ENCODE measurements around the gene MPG. TPM values are rescaled to one million over a fixed set of nuclear protein-coding genes. Genes with fewer than 3 reads are reported as not detected.

Gene MPG
- total RNA-seq, 2 experiments from 2014 or later: 53.1 to 58.7 TPM

- H3K36me3 Mint-ChIP-seq: no peaks in the 10 kb centered on the region
- peaks cover 4% of the 10 kb centered on the region for H3K4me1 Mint-ChIP-seq (ENCODE audit: low read depth)
- H3K27ac Mint-ChIP-seq: no peak overlapping the region
- DNase-seq: no peak
- no peak overlapping the region for H3K4me3 Mint-ChIP-seq
- H3K9me3 Mint-ChIP-seq: no peaks in the 10 kb centered on the region
- POLR2A ChIA-PET: no interaction called here
- H3K27me3 Mint-ChIP-seq: peaks cover 24% of the 10 kb centered on the region
- intact Hi-C loops (cut with micrococcal nuclease): no loop called here
- CTCF ChIA-PET: interaction anchor here (1.7 to 11.5 kb wide), 2 partner anchors 27 to 293 kb away, joined by 5 to 384 read pairs; no protein-coding TSS in a partner anchor
Observed at GRCh38 chr16:69181-69580, 8.8 kb upstream of the MPG start.

- POLR2A ChIA-PET: no interaction called here
- DNase-seq: no peak
- no peaks in the 10 kb centered on the region for H3K9me3 Mint-ChIP-seq
- H3K36me3 Mint-ChIP-seq: no peaks in the 10 kb centered on the region
- intact Hi-C loops (cut with micrococcal nuclease): no loop called here
- CTCF ChIA-PET: interaction anchor here (1.0 to 11.5 kb wide), 2 partner anchors 25 to 36 kb away, joined by 3 to 384 read pairs; no protein-coding TSS in a partner anchor
- no peak overlapping the region for H3K4me3 Mint-ChIP-seq
- H3K4me1 Mint-ChIP-seq (ENCODE audit: low read depth): peaks cover 6% of the 10 kb centered on the region
- H3K27ac Mint-ChIP-seq: no peak overlapping the region
- peaks cover 26% of the 10 kb centered on the region for H3K27me3 Mint-ChIP-seq
Observed at GRCh38 chr16:71210-71539, 6.8 kb upstream of the MPG start.

- ChIA-PET CTCF (interaction anchor here (0.6 to 11.5 kb wide), 4 partner anchors 9 to 35 kb away, joined by 3 to 384 read pairs (median 3); no protein-coding TSS in a partner anchor), POLR2A (interaction anchor here (0.6 kb wide), 1 partner anchor 12 kb away, joined by 4 read pairs; no protein-coding TSS in a partner anchor)
- H3K36me3 Mint-ChIP-seq: no peaks in the 10 kb centered on the region
- no peaks in the 10 kb centered on the region for H3K9me3 Mint-ChIP-seq
- no peak overlapping the region for H3K27ac Mint-ChIP-seq
- peaks cover 26% of the 10 kb centered on the region for H3K27me3 Mint-ChIP-seq
- no peak for DNase-seq
- H3K4me1 Mint-ChIP-seq (ENCODE audit: low read depth): peaks cover 12% of the 10 kb centered on the region
- peak overlapping the region; percentile 43 for H3K4me3 Mint-ChIP-seq
- intact Hi-C loops (cut with micrococcal nuclease): no loop called here
Observed at GRCh38 chr16:71540-72401, 6.3 kb upstream of the MPG start.

GRCh38 chr16:72561-73548 lies 5.2 kb upstream of the MPG start, which contains the start of gene RHBDF1:
TSS of gene RHBDF1 (minus strand) at chr16:72631. CDS start at chr16:65015, 7,616 bp downstream.
- H3K4me3 Mint-ChIP-seq: peak within 1 kb of the TSS; percentile 44
- intact Hi-C loops (cut with micrococcal nuclease): no loop called here
- DNase-seq: peak; percentile 27
- ChIA-PET POLR2A (interaction anchor here (0.6 kb wide), 1 partner anchor 13 kb away, joined by 4 read pairs; no protein-coding TSS in a partner anchor), CTCF (interaction anchor here (0.6 to 11.5 kb wide), 3 partner anchors 11 to 23 kb away, joined by 3 to 384 read pairs (median 3); no protein-coding TSS in a partner anchor)
- H3K36me3 Mint-ChIP-seq: no peaks in the 10 kb centered on the region
- H3K27ac Mint-ChIP-seq: no peak within 1 kb of the TSS
- H3K4me1 Mint-ChIP-seq (ENCODE audit: low read depth): peaks cover 18% of the 10 kb centered on the region
- no peaks in the 10 kb centered on the region for H3K9me3 Mint-ChIP-seq
- H3K27me3 Mint-ChIP-seq: peaks cover 25% of the 10 kb centered on the region

- Mint-ChIP-seq H3K4me1 (ENCODE audit: low read depth) (peaks cover 23% of the 10 kb centered on the region), H3K4me3 (no peak overlapping the region), H3K9me3 (no peaks in the 10 kb centered on the region), H3K27me3 (peaks cover 25% of the 10 kb centered on the region), H3K36me3 (no peaks in the 10 kb centered on the region), H3K27ac (no peak overlapping the region)
- DNase-seq: no peak
- ChIA-PET CTCF (interaction anchor here (2.1 to 2.8 kb wide), 2 partner anchors 8 to 23 kb away, joined by 13 to 22 read pairs; no protein-coding TSS in a partner anchor), POLR2A (no interaction called here)
- intact Hi-C loops (cut with micrococcal nuclease): no loop called here
Observed at GRCh38 chr16:74051-74746, 3.8 kb upstream of the MPG start.

- Mint-ChIP-seq H3K27ac (no peak overlapping the region), H3K4me3 (no peak overlapping the region), H3K4me1 (ENCODE audit: low read depth) (peaks cover 29% of the 10 kb centered on the region), H3K9me3 (no peaks in the 10 kb centered on the region), H3K27me3 (peaks cover 25% of the 10 kb centered on the region), H3K36me3 (peaks cover 4% of the 10 kb centered on the region)
- ChIA-PET CTCF (interaction anchor here (2.1 to 2.8 kb wide), 2 partner anchors 8 to 22 kb away, joined by 13 to 22 read pairs; no protein-coding TSS in a partner anchor), POLR2A (no interaction called here)
- no peak for DNase-seq
- intact Hi-C loops (cut with micrococcal nuclease): no loop called here
Observed at GRCh38 chr16:74747-75334, 3.2 kb upstream of the MPG start.

- H3K4me3 Mint-ChIP-seq: no peak overlapping the region
- peak; percentile 23 for DNase-seq
- peaks cover 22% of the 10 kb centered on the region for H3K27me3 Mint-ChIP-seq
- intact Hi-C loops (cut with micrococcal nuclease): no loop called here
- POLR2A ChIA-PET: no interaction called here
- CTCF ChIA-PET: interaction anchor here (2.1 to 3.6 kb wide), 4 partner anchors 9 to 31 kb away, joined by 7 to 27 read pairs (median 18); no protein-coding TSS in a partner anchor
- peaks cover 6% of the 10 kb centered on the region for H3K36me3 Mint-ChIP-seq
- peaks cover 32% of the 10 kb centered on the region for H3K4me1 Mint-ChIP-seq (ENCODE audit: low read depth)
- no peak overlapping the region for H3K27ac Mint-ChIP-seq
- H3K9me3 Mint-ChIP-seq: no peaks in the 10 kb centered on the region
Observed at GRCh38 chr16:75580-76501, 2.2 kb upstream of the MPG start.

- Mint-ChIP-seq H3K27ac (peak overlapping the region; percentile 28), H3K36me3 (peaks cover 6% of the 10 kb centered on the region), H3K4me3 (peak overlapping the region; percentile 75), H3K27me3 (peaks cover 17% of the 10 kb centered on the region), H3K9me3 (no peaks in the 10 kb centered on the region), H3K4me1 (ENCODE audit: low read depth) (peaks cover 32% of the 10 kb centered on the region)
- CTCF ChIA-PET: interaction anchor here (0.7 to 3.9 kb wide), 5 partner anchors 9 to 30 kb away, joined by 3 to 35 read pairs (median 22); no protein-coding TSS in a partner anchor
- intact Hi-C loops (cut with micrococcal nuclease): no loop called here
- peak; percentile 32 for DNase-seq
- POLR2A ChIA-PET: interaction anchor here (1.0 to 2.0 kb wide), 4 partner anchors 9 to 23 kb away, joined by 3 to 7 read pairs (median 6); partner anchors contain the start of genes POLR3K and SNRNP25
Observed at GRCh38 chr16:76535-77272, 1.3 kb upstream of the MPG start.

- Mint-ChIP-seq H3K27ac (peak overlapping the region; percentile 65), H3K9me3 (no peaks in the 10 kb centered on the region), H3K36me3 (peaks cover 6% of the 10 kb centered on the region), H3K4me1 (ENCODE audit: low read depth) (peaks cover 32% of the 10 kb centered on the region), H3K27me3 (peaks cover 16% of the 10 kb centered on the region), H3K4me3 (peak overlapping the region; percentile 75)
- intact Hi-C loops (cut with micrococcal nuclease): no loop called here
- ChIA-PET POLR2A (interaction anchor here (0.6 to 2.0 kb wide), 5 partner anchors 8 to 24 kb away, joined by 3 to 7 read pairs (median 5); partner anchors contain the start of genes POLR3K and SNRNP25), CTCF (interaction anchor here (0.7 to 3.9 kb wide), 4 partner anchors 10 to 30 kb away, joined by 3 to 35 read pairs (median 17); no protein-coding TSS in a partner anchor)
- DNase-seq: peak; percentile 53
Observed at GRCh38 chr16:77273-77806, 685 bp upstream of the MPG start.
